GM21576 (cell line): ENCODE measurements around the gene SFXN5.
"Not testable (repeated sequence)": the region's sequence is repeated elsewhere in the genome, so short reads cannot be mapped to it uniquely, and the experiment has no call there.

Experiments used
- ATAC-seq: cut with Tn5 transposase; IDR thresholded peaks from one replicate; pipeline ENCODE4 v1.9.1; 2021; ENCODE audit warnings: mild to moderate bottlenecking, moderate library complexity; ENCODE audit not compliant: unreplicated experiment

SFXN5 gene

GRCh38 chr2:73078457-73079411 lies 7.2 kb upstream of the SFXN5 start:
- no peak for ATAC-seq

- ATAC-seq: no peak
Measured at GRCh38 chr2:73077424-73077795, 5.9 kb upstream of the SFXN5 start.

GRCh38 chr2:73076701-73077423 lies 5.3 kb upstream of the SFXN5 start:
- ATAC-seq: no peak

GRCh38 chr2:73075477-73076373 lies 4.2 kb upstream of the SFXN5 start:
- ATAC-seq: no peak

GRCh38 chr2:73074110-73075069 lies 2.9 kb upstream of the SFXN5 start:
- ATAC-seq: no peak

GRCh38 chr2:73072416-73072815 lies 904 bp upstream of the SFXN5 start:
- no peak for ATAC-seq

GRCh38 chr2:73072129-73072395 lies 550 bp upstream of the SFXN5 start:
- ATAC-seq: peak; percentile 13

- ATAC-seq: peak; percentile 15
Measured at GRCh38 chr2:73070643-73071359, 711 bp downstream of the SFXN5 start.

- no peak for ATAC-seq
Measured at GRCh38 chr2:73069855-73070642, 1.5 kb downstream of the SFXN5 start.

- ATAC-seq: no peak
Measured at GRCh38 chr2:73069041-73069854, 2.3 kb downstream of the SFXN5 start.

- ATAC-seq: no peak
Measured at GRCh38 chr2:73068147-73068546, 3.4 kb downstream of the SFXN5 start.

- no peak for ATAC-seq
Measured at GRCh38 chr2:73067043-73067442, 4.5 kb downstream of the SFXN5 start.

GRCh38 chr2:73065070-73065469 lies 6.4 kb downstream of the SFXN5 start:
- not testable (repeated sequence) for ATAC-seq

- no peak for ATAC-seq
Measured at GRCh38 chr2:73063909-73064875, 7.3 kb downstream of the SFXN5 start.

- ATAC-seq: no peak
Measured at GRCh38 chr2:73063472-73063871, 8.0 kb downstream of the SFXN5 start.

- no peak for ATAC-seq
Measured at GRCh38 chr2:73059106-73059505, 12.4 kb downstream of the SFXN5 start.

GRCh38 chr2:73054980-73055379 lies 16.5 kb downstream of the SFXN5 start:
- ATAC-seq: no peak
